Left colon (tissue), 2 donors: ENCODE results near the gene SMIM12. TPM values are rescaled to one million over a fixed set of nuclear protein-coding genes. Genes with fewer than 3 reads are reported as not detected.
"Not testable (repeated sequence)": the region's sequence is repeated elsewhere in the genome, so short reads cannot be mapped to it uniquely, and the experiment has no call there.

Experiments
- ATAC-seq: fragments of 200-7000 bp; cut with Tn5 transposase; one replicate; pipeline ENCODE4 v1.9.1; 2020; ENCODE audit warnings: mild to moderate bottlenecking, moderate library complexity
- DNase-seq, 2 donors: peaks; one replicate each; pipeline ENCODE4 v3.0.0-alpha.2; 2020
- intact Hi-C, 2 donors: fragments of 100-400 bp; cut with DNase I in 1 of 2; cut with micrococcal nuclease in 1 of 2; formaldehyde crosslinking; loops; one replicate each; pipeline versions ENCODE4 v1.11.2 to v1.14.0; 2022; cut with DNase I, micrococcal nuclease
- total RNA-seq, 2 donors: library from RNA; stranded (reverse); fragmentation: NEBNext Ultra II Directional; extraction: Animal tissue kit (Norgen Biotek cat#: 25700); gene quantifications; one replicate each; pipeline ENCODE4 v1.2.1, GENCODE V29; 2021
- donor health status: DM: no; HTN: no; CAD: no.
- donor health status: DM: yes; HTN: yes; CAD: no.

SMIM12 gene
- total RNA-seq, 2 donors from 2014 or later = 58.8 to 59.4 TPM

GRCh38 chr1:34818862-34819261 lies 40.7 kb downstream of the SMIM12 start:
- intact Hi-C loops, DNase-seq, ATAC-seq: not testable (repeated sequence)

- intact Hi-C loops = no loop called here
- no peak for DNase-seq
These were observed 42.8 kb downstream of the SMIM12 start for GRCh38 chr1:34816778-34817177.

GRCh38 chr1:34816332-34816731 lies 43.2 kb downstream of the SMIM12 start:
- intact Hi-C loops = no loop called here
- ATAC-seq = peak; percentile 92
- no peak for DNase-seq

More at GRCh38 chr1:34816778-34817177, 42.8 kb downstream of the SMIM12 start:
- peak; percentile 52 for ATAC-seq

GRCh38 chr1:34810781-34811180 lies 48.8 kb downstream of the SMIM12 start:
- DNase-seq, ATAC-seq, intact Hi-C loops: not testable (repeated sequence)

GRCh38 chr1:34808051-34808810 lies 51.3 kb downstream of the SMIM12 start:
- ATAC-seq (no peak), DNase-seq (no peak)
- intact Hi-C loops = no loop called here

- intact Hi-C loops = no loop called here
- DNase-seq (no peak), ATAC-seq (no peak)
These were observed 53.2 kb downstream of the SMIM12 start for GRCh38 chr1:34806396-34806795.

GRCh38 chr1:34803770-34804169 lies 55.8 kb downstream of the SMIM12 start:
- no peak for ATAC-seq
- intact Hi-C loops = no loop called here

More at GRCh38 chr1:34803770-34804169, 55.8 kb downstream of the SMIM12 start:
- DNase-seq = no peak

Other genes starting within 250 kb of the SMIM12 start
- gene GJB5, start 104.7 kb downstream of the SMIM12 start, total RNA-seq = not detected
- gene GJB4, start 100.0 kb downstream of the SMIM12 start, total RNA-seq = under 1 TPM in 1 of 2 donors, not detected in 1; 0.11 TPM
- gene GJB3, start 78.5 kb downstream of the SMIM12 start, total RNA-seq = 10 to 100 TPM in 1 of 2 donors, 1 to 10 TPM in 1; 6.7 to 11.0 TPM
- 1 to 10 TPM; 1.5 to 2.3 TPM for gene GJA4, start 66.8 kb downstream of the SMIM12 start, total RNA-seq
- gene DLGAP3, start 69.9 kb upstream of the SMIM12 start, total RNA-seq = under 1 TPM; 0.24 to 0.28 TPM
- 10 to 100 TPM; 16.1 to 16.2 TPM for gene TMEM35B, start 125.6 kb upstream of the SMIM12 start, total RNA-seq
- gene ZMYM6, start 172.2 kb upstream of the SMIM12 start, total RNA-seq = 10 to 100 TPM; 19.4 to 21.4 TPM
- 10 to 100 TPM; 12.3 to 15.9 TPM for gene ZMYM1, start 219.6 kb upstream of the SMIM12 start, total RNA-seq